Mesenchymal stem cell (in vitro differentiated cells and primary cell): ENCODE results near the gene GARIN5B.
A peak's percentile ranks its signal among the peaks of the same experiment; 100 is the strongest.

Source experiments
- DNase-seq: peaks from one replicate; pipeline ENCODE4 v3.0.0-alpha.2; 2013
- H2AFZ ChIP-seq: one replicate; pipeline ENCODE4 v1.6.1; 2013; ENCODE audit warnings: low read depth, mild to moderate bottlenecking, control low read depth, inconsistent platforms, low read length, moderate library complexity
- H2AK5ac ChIP-seq: 2 replicates; pipeline ENCODE4 v1.6.1; 2013; ENCODE audit warnings: low read length, moderate library complexity, mild to moderate bottlenecking, inconsistent platforms; ENCODE audit not compliant: severe bottlenecking
- H2BK120ac ChIP-seq: one replicate; pipeline ENCODE4 v1.6.1; 2013; ENCODE audit warnings: low read depth, mild to moderate bottlenecking, inconsistent platforms, low read length, moderate library complexity
- H2BK12ac ChIP-seq, 2 experiments: one replicate each; pipeline ENCODE4 v1.6.1; 2013; ENCODE audit warnings: inconsistent platforms in 2 of 2, low read length in 2 of 2, mild to moderate bottlenecking in 2 of 2, moderate library complexity in 2 of 2, control low read depth in 1 of 2
- H2BK15ac ChIP-seq: one replicate; pipeline ENCODE4 v1.6.1; 2013; ENCODE audit warnings: mild to moderate bottlenecking, low read depth, inconsistent platforms; ENCODE audit not compliant: poor library complexity, severe bottlenecking
- H2BK5ac ChIP-seq: 2 replicates; pipeline ENCODE4 v1.6.1; 2013; ENCODE audit warnings: low read depth, mild to moderate bottlenecking, low read length, control low read depth, inconsistent platforms; ENCODE audit not compliant: poor library complexity, severe bottlenecking
- H3K14ac ChIP-seq, 2 experiments: one replicate each; pipeline ENCODE4 v1.6.1; 2013; ENCODE audit warnings: inconsistent platforms in 2 of 2, low read length in 2 of 2, control low read depth in 1 of 2, mild to moderate bottlenecking in 1 of 2, moderate library complexity in 1 of 2
- H3K18ac ChIP-seq, 2 experiments: one replicate each; pipeline ENCODE4 v1.6.1; 2013; ENCODE audit warnings: inconsistent platforms in 2 of 2, low read length in 2 of 2, control low read depth in 1 of 2, low read depth in 1 of 2, mild to moderate bottlenecking in 1 of 2
- H3K23ac ChIP-seq, 2 experiments: one replicate each; pipeline ENCODE4 v1.6.1; 2013; ENCODE audit warnings: inconsistent platforms in 2 of 2, low read length in 2 of 2, mild to moderate bottlenecking in 2 of 2, moderate library complexity in 2 of 2, control low read depth in 1 of 2
- H3K27ac ChIP-seq: 2 replicates; pipeline ENCODE4 v1.5.1; 2013; ENCODE audit warnings: mild to moderate bottlenecking, moderate library complexity, low read length, control low read depth, inconsistent platforms; ENCODE audit not compliant: poor library complexity, severe bottlenecking
- H3K27me3 ChIP-seq, 2 experiments: 2 replicates each; pipeline versions ENCODE4 v1.6.1 to v1.7.0; 2013; ENCODE audit warnings: low read length in 2 of 2, mild to moderate bottlenecking in 2 of 2, moderate library complexity in 2 of 2, control low read depth in 1 of 2, inconsistent platforms in 1 of 2; ENCODE audit not compliant: control insufficient read depth in 1 of 2, insufficient read depth in 1 of 2
- H3K36me3 ChIP-seq, 2 experiments: 2 replicates each; pipeline versions ENCODE4 v1.6.1 to v1.7.0; 2013; ENCODE audit warnings: low read length in 2 of 2, control low read depth in 1 of 2, inconsistent platforms in 1 of 2, low read depth in 1 of 2, mild to moderate bottlenecking in 1 of 2; ENCODE audit not compliant: insufficient read depth in 2 of 2, control insufficient read depth in 1 of 2
- H3K4ac ChIP-seq, 2 experiments: one replicate each; pipeline ENCODE4 v1.6.1; 2013; ENCODE audit warnings: inconsistent platforms in 2 of 2, low read length in 2 of 2, mild to moderate bottlenecking in 2 of 2, moderate library complexity in 2 of 2, control low read depth in 1 of 2, low read depth in 1 of 2
- H3K4me1 ChIP-seq: 2 replicates; pipeline ENCODE4 v1.6.1; 2013; ENCODE audit warnings: low read depth, low read length, control low read depth; ENCODE audit not compliant: control insufficient read depth, insufficient read depth
- H3K4me2 ChIP-seq: 2 replicates; pipeline ENCODE4 v1.6.1; 2013; ENCODE audit warnings: low read length, mild to moderate bottlenecking, inconsistent platforms; ENCODE audit not compliant: poor library complexity, severe bottlenecking
- H3K4me3 ChIP-seq, 2 experiments: 2 replicates each; pipeline versions ENCODE4 v1.5.1 to v1.7.0; 2013; ENCODE audit warnings: low read length in 2 of 2, mild to moderate bottlenecking in 2 of 2, control low read depth in 1 of 2, low read depth in 1 of 2; ENCODE audit not compliant: insufficient read depth in 1 of 2
- H3K79me1 ChIP-seq: replicated peaks from 2 replicates; pipeline ENCODE4 v1.6.1; 2013; ENCODE audit warnings: mild to moderate bottlenecking, control low read depth, low read length, inconsistent platforms; ENCODE audit not compliant: poor library complexity, severe bottlenecking
- H3K9ac ChIP-seq: 2 replicates; pipeline ENCODE4 v1.7.0; 2013; ENCODE audit warnings: mild to moderate bottlenecking, low read length, moderate library complexity
- H3K9me3 ChIP-seq: 2 replicates; pipeline ENCODE4 v1.7.0; 2013; ENCODE audit warnings: mild to moderate bottlenecking, low read length; ENCODE audit not compliant: control insufficient read depth
- H4K8ac ChIP-seq: one replicate; pipeline ENCODE4 v1.6.1; 2013; ENCODE audit warnings: inconsistent platforms, mild to moderate bottlenecking, low read length, moderate library complexity
- H4K91ac ChIP-seq: one replicate; pipeline ENCODE4 v1.6.1; 2013; ENCODE audit warnings: mild to moderate bottlenecking, low read length, inconsistent platforms
- WGBS: methylation state at CpG from one replicate; pipeline ENCODE4 v1.1.7; 2013; ENCODE audit warnings: mixed read lengths; 5-methylcytosine and 5-hydroxymethylcytosine counted together

Gene GARIN5B

DNA sequence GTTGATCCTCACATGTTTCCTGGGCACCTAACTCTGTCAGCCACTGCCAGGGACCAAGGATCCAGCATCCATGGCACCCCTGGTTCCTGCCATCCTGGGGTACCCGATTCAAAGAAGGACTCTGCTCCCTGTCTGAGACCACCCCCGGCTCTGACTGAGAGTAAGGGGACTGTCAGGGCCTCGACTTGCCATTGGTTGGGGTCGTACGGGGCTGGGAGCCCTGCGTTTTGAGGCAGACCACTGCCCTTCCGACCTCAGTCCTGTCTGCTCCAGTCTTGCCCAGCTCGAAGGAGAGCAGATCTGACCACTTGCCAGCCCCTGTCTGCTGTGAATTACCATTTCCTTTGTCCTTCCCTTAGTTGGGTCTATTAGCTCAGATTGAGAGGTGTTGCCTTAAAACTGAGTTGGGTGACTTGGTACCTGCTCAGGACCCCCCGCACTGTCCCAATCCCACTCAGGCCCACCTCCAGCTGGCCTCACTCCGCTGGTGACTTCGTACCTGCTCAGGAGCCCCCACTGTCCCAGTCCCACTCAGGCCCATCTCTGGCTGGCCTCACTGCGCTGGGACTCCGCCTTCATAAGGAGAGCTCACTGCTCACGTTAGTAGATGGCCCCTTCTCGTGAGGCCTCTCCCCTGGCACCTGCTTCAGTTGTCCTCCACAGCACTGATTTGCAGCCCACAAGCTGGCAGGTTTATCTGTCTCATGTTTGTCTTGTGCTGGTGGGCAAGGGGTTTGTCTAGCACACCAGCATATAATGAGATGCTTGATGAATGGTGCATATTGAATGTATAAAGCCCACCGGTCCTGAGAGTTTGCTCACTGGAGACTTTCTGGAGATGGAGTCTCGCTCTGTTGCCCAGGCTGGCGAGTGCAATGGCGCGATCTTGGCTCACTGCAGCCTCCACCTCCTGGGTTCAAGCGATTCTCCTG is 26.6 kb upstream of the GARIN5B start:
- peaks cover 46 to 56% of the 10 kb centered on the region in 2 experiments for H3K36me3 ChIP-seq
- H3K79me1 ChIP-seq = peaks cover 5% of the 10 kb centered on the region
- H3K9ac ChIP-seq = peak overlapping the region; percentile 98
- H2AK5ac ChIP-seq = no peak overlapping the region
- 91% methylated on average over 19 of the region's 21 CpGs for WGBS
- no peak overlapping the region for H2BK120ac ChIP-seq
- no peak overlapping the region for H3K4ac ChIP-seq
- no peak overlapping the region for H3K27ac ChIP-seq
- H3K14ac ChIP-seq = no peak overlapping the region
- H2BK5ac ChIP-seq = no peak overlapping the region
- DNase-seq = no peak
- H4K8ac ChIP-seq = peak overlapping the region; percentile 46
- peaks cover 57% of the 10 kb centered on the region for H3K4me1 ChIP-seq
- no peak overlapping the region for H3K23ac ChIP-seq
- H4K91ac ChIP-seq = no peak overlapping the region
- no peak overlapping the region for H2BK12ac ChIP-seq
- H2BK15ac ChIP-seq = no peak overlapping the region
- no peak overlapping the region for H2AFZ ChIP-seq
- no peaks in the 10 kb centered on the region for H3K9me3 ChIP-seq
- no peaks in the 10 kb centered on the region for H3K27me3 ChIP-seq
- no peak overlapping the region for H3K18ac ChIP-seq
- H3K4me3 ChIP-seq = no peak overlapping the region
- peak overlapping the region; percentile 1 for H3K4me2 ChIP-seq

DNA sequence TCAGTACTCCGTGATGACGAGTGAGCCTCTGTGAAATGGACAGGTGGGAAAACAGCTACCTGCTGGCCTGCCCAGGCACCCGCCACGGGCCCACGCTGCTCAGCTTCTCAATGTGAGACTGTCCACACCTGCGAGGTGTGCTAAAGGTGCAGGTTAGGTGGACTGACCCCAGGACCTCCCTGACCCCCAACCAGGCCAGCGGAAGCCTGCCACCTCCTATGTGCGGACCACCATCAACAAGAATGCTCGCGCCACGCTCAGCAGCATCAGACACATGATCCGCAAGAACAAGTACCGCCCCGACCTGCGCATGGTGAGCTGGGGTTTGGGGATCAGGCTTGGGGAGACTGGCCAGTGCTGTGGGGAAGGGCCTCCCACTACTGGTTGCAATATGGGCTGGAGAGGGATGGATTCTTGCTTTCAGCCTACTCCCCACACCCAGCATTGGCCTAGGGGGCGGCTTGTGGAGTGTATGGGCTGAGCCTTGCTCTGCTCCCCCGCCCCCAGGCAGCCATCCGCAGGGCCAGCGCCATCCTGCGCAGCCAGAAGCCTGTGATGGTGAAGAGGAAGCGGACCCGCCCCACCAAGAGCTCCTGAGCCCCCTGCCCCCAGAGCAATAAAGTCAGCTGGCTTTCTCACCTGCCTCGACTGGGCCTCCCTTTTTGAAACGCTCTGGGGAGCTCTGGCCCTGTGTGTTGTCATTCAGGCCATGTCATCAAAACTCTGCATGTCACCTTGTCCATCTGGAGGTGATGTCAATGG is 24.9 kb upstream of the GARIN5B start:
- no peak overlapping the region for H3K27ac ChIP-seq

DNA sequence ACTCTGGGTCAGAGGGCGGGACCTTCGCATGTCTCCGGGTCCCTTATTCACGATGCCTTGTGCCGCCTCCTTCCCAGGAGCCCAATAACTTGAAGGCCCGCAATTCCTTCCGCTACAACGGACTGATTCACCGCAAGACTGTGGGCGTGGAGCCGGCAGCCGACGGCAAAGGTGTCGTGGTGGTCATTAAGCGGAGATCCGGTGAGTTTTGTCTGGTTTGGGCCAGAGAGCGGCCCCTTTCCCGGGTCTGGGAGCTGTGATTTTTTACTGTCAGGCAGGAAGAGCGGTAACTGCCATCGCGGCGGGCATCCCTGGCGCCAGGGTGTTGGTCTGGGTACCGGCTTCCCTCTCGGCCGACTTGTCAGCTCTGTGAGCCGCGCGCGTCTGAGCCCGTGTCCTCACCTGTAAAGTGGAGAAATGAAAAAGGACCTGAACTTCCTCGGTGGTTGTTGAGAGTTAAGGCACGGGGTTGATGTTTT is 23.5 kb upstream of the GARIN5B start:
- Histone ChIP-seq H3K4me3 (peak overlapping the region; percentile 70 to 98), H2BK15ac (no peak overlapping the region), H3K79me1 (peaks cover 11% of the 10 kb centered on the region), H2AFZ (no peak overlapping the region), H2AK5ac (no peak overlapping the region), H3K27me3 (no peaks in the 10 kb centered on the region), H3K14ac (peak overlapping the region in 1 of 2 experiments; percentile 56), H2BK12ac (no peak overlapping the region), H3K27ac (peak overlapping the region; percentile 54), H3K4ac (peak overlapping the region in 1 of 2 experiments; percentile 8), H2BK5ac (no peak overlapping the region), H3K18ac (peak overlapping the region; percentile 30 to 63), H4K91ac (no peak overlapping the region), H3K23ac (peak overlapping the region in 1 of 2 experiments; percentile 0), H3K36me3 (peaks cover 44 to 48% of the 10 kb centered on the region in 2 experiments), H3K4me2 (peak overlapping the region; percentile 49), H2BK120ac (no peak overlapping the region), H3K4me1 (peaks cover 58% of the 10 kb centered on the region), H3K9me3 (no peaks in the 10 kb centered on the region), H3K9ac (peak overlapping the region; percentile 98), H4K8ac (no peak overlapping the region)
- 5% methylated on average over 33 of the region's 33 CpGs for WGBS
- DNase-seq = no peak

More for the DNA sequence above, 24.9 kb upstream of the GARIN5B start:
- DNase-seq = no peak
- no peak overlapping the region for H2BK15ac ChIP-seq
- H3K4ac ChIP-seq = no peak overlapping the region
- peak overlapping the region; percentile 24 to 98 for H3K4me3 ChIP-seq
- peaks cover 46 to 56% of the 10 kb centered on the region in 2 experiments for H3K36me3 ChIP-seq
- H3K14ac ChIP-seq = no peak overlapping the region
- H3K79me1 ChIP-seq = peaks cover 9% of the 10 kb centered on the region
- no peaks in the 10 kb centered on the region for H3K9me3 ChIP-seq
- peak overlapping the region; percentile 98 for H3K9ac ChIP-seq
- H3K18ac ChIP-seq = no peak overlapping the region
- H4K91ac ChIP-seq = no peak overlapping the region
- H3K4me2 ChIP-seq = peak overlapping the region; percentile 49
- no peak overlapping the region for H4K8ac ChIP-seq
- H2BK120ac ChIP-seq = no peak overlapping the region
- no peak overlapping the region for H2AFZ ChIP-seq
- WGBS = 94% methylated on average over 24 of the region's 24 CpGs
- no peak overlapping the region for H2BK5ac ChIP-seq
- no peaks in the 10 kb centered on the region for H3K27me3 ChIP-seq
- peaks cover 64% of the 10 kb centered on the region for H3K4me1 ChIP-seq
- H2AK5ac ChIP-seq = no peak overlapping the region
- no peak overlapping the region for H2BK12ac ChIP-seq
- no peak overlapping the region for H3K23ac ChIP-seq
